Psoas muscle (tissue), 8 donors: ENCODE data around the gene CARD14. TPM values are rescaled to one million over a fixed set of nuclear protein-coding genes. Genes with fewer than 3 reads are reported as not detected.

ENCODE experiments used
- ATAC-seq, 4 donors: fragments of 200-7000 bp; cut with Tn5 transposase; one replicate each; pipeline ENCODE4 v1.9.1; 2020; ENCODE audit warnings: moderate library complexity in 3 of 4, mild to moderate bottlenecking in 2 of 4
- DNase-seq, 2 donors: peaks; one replicate each; pipeline ENCODE4 v3.0.0-alpha.2; 2020
- H3K27ac ChIP-seq: fragments of 200-600 bp; one replicate; pipeline ENCODE4 v1.8.0; 2022
- H3K27me3 ChIP-seq, 3 donors: fragments of 200-600 bp in 1 of 3; one replicate each; pipeline versions ENCODE4 v1.6.1 to v1.8.0; 2013 to 2022; ENCODE audit warnings: low read length in 2 of 3, mild to moderate bottlenecking in 2 of 3, moderate library complexity in 1 of 3; ENCODE audit not compliant: insufficient read depth in 3 of 3
- H3K36me3 ChIP-seq, 2 donors: fragments of 200-600 bp in 1 of 2; one replicate each; pipeline versions ENCODE4 v1.6.1 to v1.8.0; 2013 to 2022; ENCODE audit warnings: low read depth in 1 of 2, mild to moderate bottlenecking in 1 of 2, moderate library complexity in 1 of 2; ENCODE audit not compliant: insufficient read depth in 1 of 2
- H3K4me1 ChIP-seq: fragments of 200-600 bp; one replicate; pipeline ENCODE4 v1.8.0; 2022
- H3K4me3 ChIP-seq: fragments of 200-600 bp; one replicate; pipeline ENCODE4 v1.8.0; 2022; ENCODE audit warnings: mild to moderate bottlenecking
- H3K9me3 ChIP-seq: fragments of 200-600 bp; one replicate; pipeline ENCODE4 v1.8.0; 2022
- CTCF ChIP-seq: fragments of 200-600 bp; IDR thresholded peaks from one replicate; pipeline ENCODE4 v1.8.0; 2022; ENCODE audit warnings: antibody characterized with exemption
- WGBS, 3 donors: extraction: QIAGEN DNeasy Blood & Tissue Kit; methylation state at CpG; one replicate each; pipeline versions ENCODE4 v1.1.6 to v1.1.7; 2013; 5-methylcytosine and 5-hydroxymethylcytosine counted together
- intact Hi-C, 2 donors: fragments of 100-400 bp; cut with DNase I; formaldehyde crosslinking; loops; one replicate each; pipeline versions ENCODE4 v1.11.0 to v1.14.2; 2022
- polyA plus RNA-seq, 3 donors: library from polyadenylated mRNA; stranded (reverse); fragments of 200-250 nt; gene quantifications; one replicate each; pipeline ENCODE4 v1.2.3, GENCODE V29; 2013
- total RNA-seq, 4 donors: library from RNA; stranded (reverse); fragmentation: NEBNext Ultra II Directional in 2 of 4; extraction: Animal tissue kit (Norgen Biotek cat#: 25700) in 2 of 4; gene quantifications; one replicate each; pipeline versions ENCODE4 v1.2.1 to v1.2.4, GENCODE V29; 2021 to 2023
- donor health status: healthy with polysubstance abuse.
- donor health status: DM: no; HTN: no; CAD: no; lungs with moderate emphysema.
- donor health status: Bipolar disorder and iron deficiency.
- donor health status: healthy.
- donor health status: DM: yes; HTN: yes; CAD: no.
- donor health status: DM: no; HTN: no; CAD: no.
- donor health status: DM: no; HTN: no; CAD: no.
- donor health status: DM: yes; HTN: yes; CAD: no.

CARD14 gene
- total and polyA plus RNA-seq, 7 donors: 0.05 to 0.32 (median 0.06) TPM; not detected in 4

GRCh38 chr17:80146121-80147034 is 23.5 kb upstream of the CARD14 start:
- peak overlapping the region; percentile 99 for H3K4me3 ChIP-seq
- peak overlapping the region; percentile 93 for H3K27ac ChIP-seq
- intact Hi-C loops: loop anchor here in 1 of 2 donors (5.0 kb wide), 1 partner anchor 71 kb away; no protein-coding TSS in a partner anchor
- H3K4me1 ChIP-seq: peaks cover 17% of the 10 kb centered on the region
- H3K27me3 ChIP-seq: no peaks in the 10 kb centered on the region
- ATAC-seq (peak; percentile 12 to 23 (median 19)), DNase-seq (no peak)
- H3K36me3 ChIP-seq: peaks cover 0 to 32% of the 10 kb centered on the region in 2 donors
- no peaks in the 10 kb centered on the region for H3K9me3 ChIP-seq
- WGBS, 3 donors: 0% methylated on average over 46 to 69 of the region's 69 CpGs
- no peak for TF ChIP-seq CTCF

- WGBS, 3 donors: 0% methylated on average over 81 to 90 of the region's 90 CpGs
- Histone ChIP-seq H3K27ac (peak within 1 kb of the TSS; percentile 93), H3K4me1 (peaks cover 17% of the 10 kb centered on the region), H3K36me3 (peaks cover 0 to 24% of the 10 kb centered on the region in 2 donors), H3K4me3 (peak within 1 kb of the TSS; percentile 99), H3K27me3 (no peaks in the 10 kb centered on the region), H3K9me3 (no peaks in the 10 kb centered on the region)
- ATAC-seq (peak; percentile 97 to 98 (median 98)), DNase-seq (peak; percentile 98 to 99)
- TF ChIP-seq CTCF: no peak
- intact Hi-C loops: loop anchor here in 1 of 2 donors (5.0 kb wide), 1 partner anchor 70 kb away; no protein-coding TSS in a partner anchor
Measured at GRCh38 chr17:80147035-80147822, 22.6 kb upstream of the CARD14 start, which contains the start of gene EIF4A3. Gene EIF4A3 (minus strand): TSS chr17:80147128. CDS start chr17:80146961, 167 bp downstream.

GRCh38 chr17:80151333-80151732 is 18.5 kb upstream of the CARD14 start:
- DNase-seq: no peak
- ATAC-seq: no peak
- Histone ChIP-seq H3K27me3 (no peaks in the 10 kb centered on the region), H3K36me3 (peaks cover 0 to 4% of the 10 kb centered on the region in 2 donors), H3K27ac (no peak overlapping the region), H3K4me1 (peaks cover 6% of the 10 kb centered on the region), H3K9me3 (no peaks in the 10 kb centered on the region), H3K4me3 (no peak overlapping the region)
- TF ChIP-seq CTCF: no peak
- WGBS, 3 donors: 72 to 85% (median 73%) methylated on average over 5 of the region's 5 CpGs
- intact Hi-C loops: loop anchor here in 1 of 2 donors (5.0 kb wide), 1 partner anchor 111 kb away; the partner anchor contains the start of gene RNF213

- Histone ChIP-seq H3K27me3 (no peaks in the 10 kb centered on the region), H3K27ac (no peak overlapping the region), H3K4me3 (no peak overlapping the region), H3K4me1 (peaks cover 6% of the 10 kb centered on the region), H3K36me3 (peaks cover 0 to 4% of the 10 kb centered on the region in 2 donors), H3K9me3 (no peaks in the 10 kb centered on the region)
- WGBS, 3 donors: 49 to 56% (median 54%) methylated on average over 11 of the region's 11 CpGs
- ATAC-seq (no peak), DNase-seq (no peak)
- TF ChIP-seq CTCF: no peak
- intact Hi-C loops: loop anchor here in 1 of 2 donors (5.0 kb wide), 1 partner anchor 110 kb away; the partner anchor contains the start of gene RNF213
Measured at GRCh38 chr17:80152081-80152702, 17.6 kb upstream of the CARD14 start.
